Cardiac muscle cell (in vitro differentiated cells and primary cell): ENCODE results near the gene MCUB. TPM values are rescaled to one million over a fixed set of nuclear protein-coding genes. Genes with fewer than 3 reads are reported as not detected.

ENCODE experiments used
- DNase-seq, 2 donors: peaks; one replicate each; pipeline versions ENCODE4 v3.0.0 to v3.0.0-alpha.2; 2010 to 2017; ENCODE audit warnings: low read depth in 1 of 2, low spot score in 1 of 2
- H3K27ac ChIP-seq: fragments of 200-600 bp; sonication (generic); 2 replicates; pipeline ENCODE4 v1.5.1; 2016
- H3K27me3 ChIP-seq: fragments of 200-600 bp; sonication (generic); 2 replicates; pipeline ENCODE4 v1.6.0; 2016; ENCODE audit warnings: control low read depth
- H3K36me3 ChIP-seq: fragments of 200-600 bp; sonication (generic); 2 replicates; pipeline ENCODE4 v1.5.1; 2016; ENCODE audit warnings: control low read depth
- H3K4me1 ChIP-seq: fragments of 200-600 bp; sonication (generic); 2 replicates; pipeline ENCODE4 v1.8.1; 2017; ENCODE audit warnings: low read depth, mild to moderate bottlenecking, mixed run types
- H3K4me3 ChIP-seq: fragments of 200-600 bp; sonication (generic); 2 replicates; pipeline ENCODE4 v1.5.1; 2016; ENCODE audit warnings: mild to moderate bottlenecking
- H3K9me3 ChIP-seq: fragments of 200-600 bp; sonication (generic); 2 replicates; pipeline ENCODE4 v1.5.1; 2017; ENCODE audit warnings: low read depth, mild to moderate bottlenecking, control low read depth
- polyA plus RNA-seq: library from polyadenylated mRNA; unstranded; fragments of >200 nt; fragmentation: Nextera tagmentation; extraction: Ambion mirVana; gene quantifications from 2 replicates; pipeline ENCODE4 v1.2.1, GENCODE V29; 2016
- total RNA-seq: library from RNA; depleted of rRNA; stranded (reverse); fragments of >200 nt; gene quantifications from 2 replicates; pipeline ENCODE4 v1.2.3, GENCODE V29; 2016
- TF ChIP-seq, protein P1 (sequence below): IDR thresholded peaks from 2 replicates; pipeline ENCODE4 v1.5.1; 2012; ENCODE audit warnings: low read depth, mild to moderate bottlenecking, low read length

Gene MCUB
- total and polyA plus RNA-seq, 2 experiments from 2014 or later, result 1.4 to 3.1 TPM

GRCh38 chr4:109615742-109616141 is 55.7 kb downstream of the MCUB start:
- H3K4me3 ChIP-seq, result no peak overlapping the region
- H3K27ac ChIP-seq, result no peak overlapping the region
- TF ChIP-seq, protein P1, sequence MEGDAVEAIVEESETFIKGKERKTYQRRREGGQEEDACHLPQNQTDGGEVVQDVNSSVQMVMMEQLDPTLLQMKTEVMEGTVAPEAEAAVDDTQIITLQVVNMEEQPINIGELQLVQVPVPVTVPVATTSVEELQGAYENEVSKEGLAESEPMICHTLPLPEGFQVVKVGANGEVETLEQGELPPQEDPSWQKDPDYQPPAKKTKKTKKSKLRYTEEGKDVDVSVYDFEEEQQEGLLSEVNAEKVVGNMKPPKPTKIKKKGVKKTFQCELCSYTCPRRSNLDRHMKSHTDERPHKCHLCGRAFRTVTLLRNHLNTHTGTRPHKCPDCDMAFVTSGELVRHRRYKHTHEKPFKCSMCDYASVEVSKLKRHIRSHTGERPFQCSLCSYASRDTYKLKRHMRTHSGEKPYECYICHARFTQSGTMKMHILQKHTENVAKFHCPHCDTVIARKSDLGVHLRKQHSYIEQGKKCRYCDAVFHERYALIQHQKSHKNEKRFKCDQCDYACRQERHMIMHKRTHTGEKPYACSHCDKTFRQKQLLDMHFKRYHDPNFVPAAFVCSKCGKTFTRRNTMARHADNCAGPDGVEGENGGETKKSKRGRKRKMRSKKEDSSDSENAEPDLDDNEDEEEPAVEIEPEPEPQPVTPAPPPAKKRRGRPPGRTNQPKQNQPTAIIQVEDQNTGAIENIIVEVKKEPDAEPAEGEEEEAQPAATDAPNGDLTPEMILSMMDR, result no peak
- H3K36me3 ChIP-seq, result no peaks in the 10 kb centered on the region
- no peak for DNase-seq
- no peaks in the 10 kb centered on the region for H3K4me1 ChIP-seq
- H3K27me3 ChIP-seq, result no peaks in the 10 kb centered on the region
- H3K9me3 ChIP-seq, result no peaks in the 10 kb centered on the region

- Histone ChIP-seq H3K9me3 (no peaks in the 10 kb centered on the region), H3K4me3 (no peak overlapping the region), H3K4me1 (no peaks in the 10 kb centered on the region), H3K27ac (no peak overlapping the region), H3K36me3 (no peaks in the 10 kb centered on the region), H3K27me3 (no peaks in the 10 kb centered on the region)
- TF ChIP-seq, protein P1, result no peak
- DNase-seq, result no peak
These were observed 56.2 kb downstream of the MCUB start for GRCh38 chr4:109616243-109616642.

DNA sequence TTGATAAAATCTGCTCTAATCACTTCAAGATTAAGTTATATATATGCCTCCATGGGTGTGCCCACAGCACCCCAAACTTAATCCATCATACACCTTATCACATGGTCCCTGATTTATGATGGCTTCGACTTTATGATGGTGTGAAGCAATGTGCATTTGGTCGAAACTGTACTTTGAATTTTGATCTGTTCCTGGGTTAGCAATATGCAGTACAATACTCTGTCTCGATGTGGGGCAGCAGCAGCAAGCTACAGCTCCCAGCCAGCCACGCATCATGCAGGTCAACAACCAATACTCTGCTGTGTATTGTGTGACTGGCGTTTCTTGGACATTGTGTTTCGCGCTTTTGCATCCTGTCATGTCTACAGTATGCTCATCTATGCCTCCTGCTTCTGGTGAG is 62.6 kb downstream of the MCUB start:
- Histone ChIP-seq H3K4me3 (no peak overlapping the region), H3K27me3 (no peaks in the 10 kb centered on the region), H3K36me3 (no peaks in the 10 kb centered on the region), H3K27ac (no peak overlapping the region), H3K9me3 (no peaks in the 10 kb centered on the region), H3K4me1 (no peaks in the 10 kb centered on the region)
- TF ChIP-seq, protein P1, result no peak
- DNase-seq, result no peak

DNA sequence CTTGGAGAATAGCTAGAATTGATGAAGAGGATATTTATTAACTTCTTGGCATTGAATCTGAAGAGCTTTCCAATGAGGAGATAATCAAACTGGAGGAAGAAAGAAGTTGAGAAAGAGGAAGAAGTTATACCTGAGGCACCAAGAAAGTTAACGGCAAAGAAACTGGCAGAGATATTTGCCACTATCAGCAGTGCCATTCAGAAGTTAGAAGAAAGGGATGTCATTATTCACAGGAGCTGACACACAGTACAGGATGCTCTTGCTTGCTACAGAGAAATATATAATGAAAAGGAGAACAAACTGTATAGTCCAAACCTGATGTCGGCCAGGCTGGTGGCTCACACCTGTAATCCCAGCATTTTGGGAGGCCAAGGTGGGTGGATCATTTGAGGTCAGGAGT is 64.5 kb downstream of the MCUB start:
- no peaks in the 10 kb centered on the region for H3K9me3 ChIP-seq
- H3K27me3 ChIP-seq, result no peaks in the 10 kb centered on the region
- H3K4me3 ChIP-seq, result no peak overlapping the region
- TF ChIP-seq, protein P1, result no peak
- no peak for DNase-seq
- no peaks in the 10 kb centered on the region for H3K4me1 ChIP-seq
- no peak overlapping the region for H3K27ac ChIP-seq
- no peaks in the 10 kb centered on the region for H3K36me3 ChIP-seq

- Histone ChIP-seq H3K4me3 (no peak overlapping the region), H3K9me3 (no peaks in the 10 kb centered on the region), H3K27ac (no peak overlapping the region), H3K4me1 (no peaks in the 10 kb centered on the region), H3K27me3 (no peaks in the 10 kb centered on the region), H3K36me3 (no peaks in the 10 kb centered on the region)
- TF ChIP-seq, protein P1, result no peak
- DNase-seq, result no peak
These were observed 67.3 kb downstream of the MCUB start for GRCh38 chr4:109627361-109627760.

DNA sequence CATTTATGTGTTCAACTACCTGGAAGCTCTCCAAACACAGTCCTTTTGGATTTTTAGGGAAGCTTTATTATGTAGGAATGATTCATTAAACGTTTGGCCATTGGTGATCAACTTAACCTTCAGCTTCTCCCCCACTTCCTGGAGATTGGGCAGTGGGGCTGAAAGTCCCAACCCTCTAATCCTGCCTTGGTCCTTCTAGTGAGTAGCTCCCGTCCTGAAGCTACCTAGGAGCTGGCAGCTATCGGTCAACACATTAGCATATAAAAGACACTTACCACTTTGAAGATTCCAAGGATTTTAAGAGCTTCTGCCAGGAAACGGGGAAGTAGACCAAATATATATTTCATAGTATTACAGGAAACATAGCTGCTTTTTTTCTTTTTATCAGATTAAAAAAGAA is 69.7 kb downstream of the MCUB start:
- Histone ChIP-seq H3K9me3 (no peaks in the 10 kb centered on the region), H3K36me3 (no peaks in the 10 kb centered on the region), H3K27ac (no peak overlapping the region), H3K4me1 (no peaks in the 10 kb centered on the region), H3K27me3 (no peaks in the 10 kb centered on the region), H3K4me3 (no peak overlapping the region)
- TF ChIP-seq, protein P1, result no peak
- no peak for DNase-seq
